AG09309 (cell line): ENCODE measurements around the gene KRTAP9-3.
"Not testable (repeated sequence)": the region's sequence is repeated elsewhere in the genome, so short reads cannot be mapped to it uniquely, and the experiment has no call there.

Experiments
- DNase-seq: peaks from one replicate; pipeline ENCODE4 v3.0.0-alpha.2; 2010; ENCODE audit warnings: low read depth
- H3K4me3 ChIP-seq: 2 replicates; pipeline ENCODE4 v1.5.1; 2011; ENCODE audit warnings: mild to moderate bottlenecking, low read depth, low read length, moderate library complexity; ENCODE audit not compliant: control insufficient read depth
- TF ChIP-seq, protein P1 (sequence below): IDR thresholded peaks from 2 replicates; pipeline ENCODE4 v1.5.1; 2011; ENCODE audit warnings: mild to moderate bottlenecking, low read depth, low read length, inconsistent platforms; ENCODE audit not compliant: insufficient read depth, control insufficient read depth; ENCODE audit errors: missing control alignments

The KRTAP9-3 gene, protein sequence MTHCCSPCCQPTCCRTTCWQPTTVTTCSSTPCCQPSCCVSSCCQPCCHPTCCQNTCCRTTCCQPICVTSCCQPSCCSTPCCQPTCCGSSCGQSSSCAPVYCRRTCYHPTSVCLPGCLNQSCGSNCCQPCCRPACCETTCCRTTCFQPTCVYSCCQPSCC

DNA sequence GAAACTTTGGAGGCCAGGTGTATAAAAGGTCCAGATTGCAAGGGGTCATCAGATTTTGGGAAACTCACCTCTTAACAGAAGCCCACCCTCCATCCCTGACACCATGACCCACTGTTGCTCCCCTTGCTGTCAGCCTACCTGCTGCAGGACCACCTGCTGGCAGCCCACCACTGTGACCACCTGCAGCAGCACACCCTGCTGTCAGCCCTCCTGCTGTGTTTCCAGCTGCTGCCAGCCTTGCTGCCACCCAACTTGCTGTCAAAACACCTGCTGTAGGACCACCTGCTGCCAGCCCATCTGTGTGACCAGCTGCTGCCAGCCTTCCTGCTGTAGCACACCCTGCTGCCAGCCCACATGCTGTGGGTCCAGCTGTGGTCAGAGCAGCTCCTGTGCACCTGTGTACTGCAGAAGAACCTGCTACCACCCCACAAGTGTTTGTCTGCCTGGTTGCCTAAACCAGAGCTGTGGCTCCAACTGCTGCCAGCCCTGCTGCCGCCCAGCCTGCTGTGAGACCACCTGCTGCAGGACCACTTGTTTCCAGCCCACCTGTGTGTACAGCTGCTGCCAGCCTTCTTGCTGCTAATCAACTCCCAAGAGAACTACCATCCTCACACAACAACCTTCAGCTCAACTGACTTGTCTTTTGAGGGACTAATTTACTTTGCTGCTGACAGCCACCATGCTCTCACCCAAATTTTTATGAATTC, at the start of gene KRTAP9-3:
Gene KRTAP9-3 (plus strand): TSS at position 51 of the 707 bp plus-strand sequence. CDS start 53 bp downstream, at position 104.
- DNase-seq = not testable (repeated sequence)

DNA sequence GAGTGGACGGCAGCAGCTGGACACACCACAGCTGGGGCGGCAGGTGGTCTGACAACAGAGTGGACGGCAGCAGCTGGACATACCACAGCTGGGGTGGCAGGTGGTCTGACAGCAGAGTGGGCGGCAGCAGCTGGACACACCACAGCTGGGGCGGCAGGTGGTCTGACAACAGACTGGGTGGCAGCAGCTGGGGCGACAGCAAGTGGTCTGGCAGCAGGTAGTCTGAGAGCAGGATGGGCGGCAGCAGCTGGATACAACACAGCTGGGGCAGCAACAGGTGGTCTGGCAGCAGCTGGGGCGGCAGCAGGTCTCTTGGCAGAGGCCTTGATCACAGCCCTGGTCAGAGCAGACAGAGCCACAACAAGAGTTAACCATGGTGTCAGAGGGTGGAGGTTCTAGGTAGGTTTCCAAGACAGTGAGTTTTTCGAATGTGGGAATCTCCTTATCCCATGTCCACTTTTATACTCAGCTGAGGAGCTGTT, 47.7 kb upstream of the KRTAP9-3 start, which contains the start of gene KRTAP4-1:
Gene KRTAP4-1 (minus strand): TSS at position 432 of the 482 bp plus-strand sequence. CDS start 57 bp downstream, at position 375.
- DNase-seq = no peak
- H3K4me3 ChIP-seq = no peak within 1 kb of the TSS
- TF ChIP-seq, protein P1, sequence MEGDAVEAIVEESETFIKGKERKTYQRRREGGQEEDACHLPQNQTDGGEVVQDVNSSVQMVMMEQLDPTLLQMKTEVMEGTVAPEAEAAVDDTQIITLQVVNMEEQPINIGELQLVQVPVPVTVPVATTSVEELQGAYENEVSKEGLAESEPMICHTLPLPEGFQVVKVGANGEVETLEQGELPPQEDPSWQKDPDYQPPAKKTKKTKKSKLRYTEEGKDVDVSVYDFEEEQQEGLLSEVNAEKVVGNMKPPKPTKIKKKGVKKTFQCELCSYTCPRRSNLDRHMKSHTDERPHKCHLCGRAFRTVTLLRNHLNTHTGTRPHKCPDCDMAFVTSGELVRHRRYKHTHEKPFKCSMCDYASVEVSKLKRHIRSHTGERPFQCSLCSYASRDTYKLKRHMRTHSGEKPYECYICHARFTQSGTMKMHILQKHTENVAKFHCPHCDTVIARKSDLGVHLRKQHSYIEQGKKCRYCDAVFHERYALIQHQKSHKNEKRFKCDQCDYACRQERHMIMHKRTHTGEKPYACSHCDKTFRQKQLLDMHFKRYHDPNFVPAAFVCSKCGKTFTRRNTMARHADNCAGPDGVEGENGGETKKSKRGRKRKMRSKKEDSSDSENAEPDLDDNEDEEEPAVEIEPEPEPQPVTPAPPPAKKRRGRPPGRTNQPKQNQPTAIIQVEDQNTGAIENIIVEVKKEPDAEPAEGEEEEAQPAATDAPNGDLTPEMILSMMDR = no peak

More for the DNA sequence above, at the start of gene KRTAP9-3:
- H3K4me3 ChIP-seq = not testable (repeated sequence)

GRCh38 chr17:41185001-41185400, 47.2 kb upstream of the KRTAP9-3 start:
- TF ChIP-seq, protein P1 = no peak

GRCh38 chr17:41186872-41187271, 45.4 kb upstream of the KRTAP9-3 start:
- H3K4me3 ChIP-seq = no peak overlapping the region
- TF ChIP-seq, protein P1 = no peak
- DNase-seq = no peak

More at GRCh38 chr17:41185001-41185400, 47.2 kb upstream of the KRTAP9-3 start:
- no peak for DNase-seq
- no peak overlapping the region for H3K4me3 ChIP-seq

DNA sequence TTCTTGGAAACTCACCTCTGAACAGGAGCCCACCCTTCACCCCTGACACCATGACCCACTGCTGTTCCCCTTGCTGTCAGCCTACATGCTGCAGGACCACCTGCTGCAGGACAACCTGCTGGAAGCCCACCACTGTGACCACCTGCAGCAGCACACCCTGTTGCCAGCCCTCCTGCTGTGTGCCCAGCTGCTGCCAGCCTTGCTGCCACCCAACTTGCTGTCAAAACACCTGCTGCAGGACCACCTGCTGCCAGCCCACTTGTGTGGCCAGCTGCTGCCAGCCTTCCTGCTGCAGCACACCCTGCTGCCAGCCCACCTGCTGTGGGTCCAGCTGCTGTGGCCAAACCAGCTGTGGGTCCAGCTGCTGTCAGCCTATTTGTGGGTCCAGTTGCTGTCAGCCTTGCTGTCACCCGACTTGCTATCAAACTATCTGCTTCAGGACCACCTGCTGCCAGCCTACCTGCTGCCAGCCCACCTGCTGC, 42.4 kb upstream of the KRTAP9-3 start, which contains the start of gene KRTAP9-1:
Gene KRTAP9-1 (plus strand): TSS at position 51 of the 482 bp plus-strand sequence. CDS start 0 bp downstream, at position 51.
- H3K4me3 ChIP-seq, DNase-seq: not testable (repeated sequence)

DNA sequence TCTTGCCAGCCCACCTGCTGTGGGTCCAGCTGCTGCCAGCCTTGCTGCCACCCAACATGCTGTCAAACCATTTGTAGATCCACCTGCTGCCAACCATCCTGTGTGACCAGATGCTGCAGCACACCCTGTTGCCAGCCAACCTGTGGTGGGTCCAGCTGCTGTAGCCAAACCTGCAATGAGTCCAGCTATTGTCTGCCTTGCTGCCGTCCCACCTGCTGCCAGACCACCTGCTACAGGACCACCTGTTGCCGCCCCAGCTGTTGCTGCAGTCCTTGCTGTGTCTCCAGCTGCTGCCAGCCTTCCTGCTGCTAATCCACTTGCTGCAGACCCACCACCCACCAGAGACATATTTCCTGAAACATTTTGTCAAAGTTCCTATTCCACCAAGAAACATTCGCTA, 41.9 kb upstream of the KRTAP9-3 start:
- H3K4me3 ChIP-seq = no peak overlapping the region
- DNase-seq = no peak
- TF ChIP-seq, protein P1 = no peak

DNA sequence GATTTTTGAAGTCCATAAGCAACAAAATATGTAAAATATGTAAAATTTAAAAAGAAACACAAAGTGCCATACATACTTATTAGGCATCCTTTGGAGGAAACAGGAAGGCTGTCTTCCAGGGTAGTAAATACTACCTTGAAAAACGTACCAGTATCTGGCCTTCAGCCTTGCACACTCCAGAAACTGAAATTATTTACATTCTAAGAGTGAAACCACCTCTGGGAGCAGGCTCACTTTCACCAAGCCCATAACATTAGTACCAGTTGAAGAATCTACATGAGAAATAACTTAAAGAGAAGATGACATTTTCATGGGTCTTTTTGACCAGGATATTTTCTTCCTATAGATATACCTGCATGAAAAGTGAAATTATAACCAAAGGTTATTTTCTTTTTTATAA, 36.2 kb upstream of the KRTAP9-3 start:
- TF ChIP-seq, protein P1 = no peak
- DNase-seq = no peak
- no peak overlapping the region for H3K4me3 ChIP-seq
